CD14-positive monocyte (primary cell): ENCODE measurements around the gene KCTD5. TPM values are rescaled to one million over a fixed set of nuclear protein-coding genes. Genes with fewer than 3 reads are reported as not detected.
A peak's percentile ranks its signal among the peaks of the same experiment; 100 is the strongest.

Experiments used
- DNase-seq, 3 donors: peaks; one replicate each; pipeline ENCODE4 v3.0.0-alpha.2; 2011 to 2022
- H2AFZ ChIP-seq: 2 replicates; pipeline ENCODE4 v1.6.0; 2012; ENCODE audit warnings: mild to moderate bottlenecking, low read depth, low read length, inconsistent platforms; ENCODE audit not compliant: insufficient read depth, poor library complexity, severe bottlenecking
- H3K27ac ChIP-seq, 2 donors: 1 replicate in 1 of 2; 2 replicates in 1 of 2; pipeline ENCODE4 v1.5.1; 2012 to 2013; ENCODE audit warnings: low read length in 2 of 2, control low read depth in 1 of 2, inconsistent platforms in 1 of 2, low read depth in 1 of 2, mild to moderate bottlenecking in 1 of 2
- H3K27me3 ChIP-seq, 2 donors: one replicate each; pipeline versions ENCODE4 v1.6.0 to v1.6.1; 2011 to 2013; ENCODE audit warnings: low read length in 2 of 2; ENCODE audit not compliant: control insufficient read depth in 2 of 2, insufficient read depth in 2 of 2
- H3K36me3 ChIP-seq, 2 donors: replicated peaks in 1 of 2; 1 replicate in 1 of 2; 2 replicates in 1 of 2; pipeline versions ENCODE4 v1.5.1 to v1.6.1; 2012 to 2013; ENCODE audit warnings: low read length in 2 of 2, control low read depth in 1 of 2, inconsistent platforms in 1 of 2, mild to moderate bottlenecking in 1 of 2; ENCODE audit not compliant: insufficient read depth in 2 of 2, control insufficient read depth in 1 of 2
- H3K4me1 ChIP-seq, 2 donors: 1 replicate in 1 of 2; 2 replicates in 1 of 2; pipeline versions ENCODE4 v1.5.1 to v1.6.1; 2012 to 2013; ENCODE audit warnings: low read length in 2 of 2, control low read depth in 1 of 2, inconsistent platforms in 1 of 2, mild to moderate bottlenecking in 1 of 2, moderate library complexity in 1 of 2; ENCODE audit not compliant: insufficient read depth in 2 of 2, control insufficient read depth in 1 of 2
- H3K4me2 ChIP-seq: replicated peaks from 2 replicates; pipeline ENCODE3; 2012; ENCODE audit warnings: low read length, moderate library complexity, mild to moderate bottlenecking; ENCODE audit not compliant: poor library complexity, severe bottlenecking; ENCODE audit errors: extremely low read depth
- H3K4me3 ChIP-seq, 3 experiments: fragments of 200-600 bp in 1 of 3; sonication (generic) in 1 of 3; replicated peaks in 1 of 3; 1 replicate in 2 of 3; 2 replicates in 1 of 3; pipeline ENCODE4 v1.5.1; 2011 to 2013; ENCODE audit warnings: low read length in 3 of 3, mild to moderate bottlenecking in 3 of 3, control low read depth in 2 of 3, low read depth in 2 of 3, inconsistent platforms in 1 of 3, moderate library complexity in 1 of 3
- H3K79me2 ChIP-seq: 2 replicates; pipeline ENCODE4 v1.6.0; 2012; ENCODE audit warnings: mild to moderate bottlenecking, control low read depth, inconsistent platforms, low read length, moderate library complexity; ENCODE audit not compliant: insufficient read depth
- H3K9ac ChIP-seq: 2 replicates; pipeline ENCODE4 v1.6.0; 2017; ENCODE audit warnings: low read length, mild to moderate bottlenecking; ENCODE audit not compliant: insufficient read depth, poor library complexity, severe bottlenecking
- H3K9me3 ChIP-seq, 2 donors: replicated peaks in 1 of 2; 1 replicate in 1 of 2; 2 replicates in 1 of 2; pipeline versions ENCODE4 v1.5.1 to v1.6.1; 2012 to 2013; ENCODE audit warnings: low read length in 2 of 2, control low read depth in 1 of 2; ENCODE audit not compliant: control insufficient read depth in 1 of 2, insufficient read depth in 1 of 2
- H4K20me1 ChIP-seq: 2 replicates; pipeline ENCODE4 v1.6.0; 2012; ENCODE audit warnings: mild to moderate bottlenecking, low read length, control low read depth, moderate library complexity; ENCODE audit not compliant: insufficient read depth
- H3K27ac Mint-ChIP-seq, 7 donors: one replicate each; pipeline ENCODE4 v1.8.0; 2020; ENCODE audit warnings: mild to moderate bottlenecking in 7 of 7, mixed read lengths in 7 of 7, moderate library complexity in 6 of 7, inconsistent platforms in 2 of 7
- H3K27me3 Mint-ChIP-seq, 3 donors: one replicate each; pipeline ENCODE4 v1.8.0; 2021 to 2022; ENCODE audit warnings: low read depth in 3 of 3, mild to moderate bottlenecking in 3 of 3, mixed read lengths in 3 of 3, moderate library complexity in 3 of 3, inconsistent platforms in 1 of 3
- H3K36me3 Mint-ChIP-seq, 2 donors: one replicate each; pipeline ENCODE4 v1.8.0; 2020; ENCODE audit warnings: mixed read lengths in 2 of 2, inconsistent platforms in 1 of 2, mild to moderate bottlenecking in 1 of 2
- H3K4me1 Mint-ChIP-seq: one replicate; pipeline ENCODE4 v1.8.0; 2020; ENCODE audit warnings: mild to moderate bottlenecking, mixed read lengths
- H3K4me3 Mint-ChIP-seq, 2 donors: one replicate each; pipeline ENCODE4 v1.8.0; 2020; ENCODE audit warnings: mild to moderate bottlenecking in 2 of 2, mixed read lengths in 2 of 2, moderate library complexity in 1 of 2
- H3K9me3 Mint-ChIP-seq, 7 donors: one replicate each; pipeline ENCODE4 v1.8.0; 2020 to 2022; ENCODE audit warnings: mixed read lengths in 7 of 7, mild to moderate bottlenecking in 6 of 7, moderate library complexity in 6 of 7, inconsistent platforms in 2 of 7
- WGBS: methylation state at CpG from one replicate; pipeline ENCODE4 v1.1.5; 2013; ENCODE audit warnings: missing lambda C conversion rate; ENCODE audit not compliant: insufficient coverage; 5-methylcytosine and 5-hydroxymethylcytosine counted together
- intact Hi-C, 2 donors: fragments of 100-400 bp; cut with micrococcal nuclease; formaldehyde crosslinking; loops; one replicate each; pipeline versions ENCODE4 v1.15.0 to v1.15.1; 2023
- polyA plus RNA-seq, 3 donors: library from polyadenylated mRNA; depleted of rRNA in 1 of 3; unstranded in 2 of 3; stranded (reverse) in 1 of 3; fragments of 300-500 nt in 2 of 3; fragments of >200 nt in 1 of 3; fragmentation: Illumina TruSeq in 2 of 3; gene quantifications; 1 replicate in 2 of 3; 2 replicates in 1 of 3; pipeline ENCODE4 v1.2.3, GENCODE V29; 2012 to 2021
- TF ChIP-seq, protein P1 (sequence below): fragments of 200-600 bp; IDR thresholded peaks from one replicate; pipeline ENCODE4 v1.8.0; 2022; ENCODE audit warnings: antibody characterized with exemption, mild to moderate bottlenecking

Gene KCTD5
- polyA plus RNA-seq, 3 donors: 16.0 to 23.1 (median 21.0) TPM

- H3K36me3 ChIP-seq: no peaks in the 10 kb centered on the region
- no peak overlapping the region for H3K4me3 ChIP-seq
- Mint-ChIP-seq H3K4me3 (peak overlapping the region in 1 of 2 donors; percentile 47), H3K4me1 (peaks cover 4% of the 10 kb centered on the region), H3K36me3 (no peaks in the 10 kb centered on the region), H3K27ac (no peak overlapping the region), H3K27me3 (peaks cover 9 to 21% (median 20%) of the 10 kb centered on the region in 3 donors), H3K9me3 (peaks cover 0 to 4% (median 0%) of the 10 kb centered on the region in 7 donors)
- H3K9ac ChIP-seq: no peak overlapping the region
- H4K20me1 ChIP-seq: peaks cover 4% of the 10 kb centered on the region
- peaks cover 0 to 2% of the 10 kb centered on the region in 2 donors for H3K27me3 ChIP-seq
- TF ChIP-seq, protein P1, sequence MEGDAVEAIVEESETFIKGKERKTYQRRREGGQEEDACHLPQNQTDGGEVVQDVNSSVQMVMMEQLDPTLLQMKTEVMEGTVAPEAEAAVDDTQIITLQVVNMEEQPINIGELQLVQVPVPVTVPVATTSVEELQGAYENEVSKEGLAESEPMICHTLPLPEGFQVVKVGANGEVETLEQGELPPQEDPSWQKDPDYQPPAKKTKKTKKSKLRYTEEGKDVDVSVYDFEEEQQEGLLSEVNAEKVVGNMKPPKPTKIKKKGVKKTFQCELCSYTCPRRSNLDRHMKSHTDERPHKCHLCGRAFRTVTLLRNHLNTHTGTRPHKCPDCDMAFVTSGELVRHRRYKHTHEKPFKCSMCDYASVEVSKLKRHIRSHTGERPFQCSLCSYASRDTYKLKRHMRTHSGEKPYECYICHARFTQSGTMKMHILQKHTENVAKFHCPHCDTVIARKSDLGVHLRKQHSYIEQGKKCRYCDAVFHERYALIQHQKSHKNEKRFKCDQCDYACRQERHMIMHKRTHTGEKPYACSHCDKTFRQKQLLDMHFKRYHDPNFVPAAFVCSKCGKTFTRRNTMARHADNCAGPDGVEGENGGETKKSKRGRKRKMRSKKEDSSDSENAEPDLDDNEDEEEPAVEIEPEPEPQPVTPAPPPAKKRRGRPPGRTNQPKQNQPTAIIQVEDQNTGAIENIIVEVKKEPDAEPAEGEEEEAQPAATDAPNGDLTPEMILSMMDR: no peak
- H3K79me2 ChIP-seq: no peaks in the 10 kb centered on the region
- no peak overlapping the region for H3K27ac ChIP-seq
- WGBS: 50% methylated on average over 9 of the region's 21 CpGs
- H3K4me2 ChIP-seq: no peak overlapping the region
- intact Hi-C loops: no loop called here
- H3K4me1 ChIP-seq: peaks cover 9 to 22% of the 10 kb centered on the region in 2 donors
- no peak overlapping the region for H2AFZ ChIP-seq
- DNase-seq: no peak
- H3K9me3 ChIP-seq: no peaks in the 10 kb centered on the region
These were observed 35.3 kb downstream of the KCTD5 start for GRCh38 chr16:2717383-2718263.

- Histone ChIP-seq H2AFZ (no peak overlapping the region), H3K9ac (no peak overlapping the region), H3K27me3 (peaks cover 0 to 2% of the 10 kb centered on the region in 2 donors), H3K79me2 (no peaks in the 10 kb centered on the region), H3K27ac (no peak overlapping the region), H3K9me3 (no peaks in the 10 kb centered on the region), H4K20me1 (no peaks in the 10 kb centered on the region), H3K36me3 (no peaks in the 10 kb centered on the region), H3K4me1 (peaks cover 9 to 22% of the 10 kb centered on the region in 2 donors), H3K4me3 (no peak overlapping the region), H3K4me2 (no peak overlapping the region)
- Mint-ChIP-seq H3K36me3 (no peaks in the 10 kb centered on the region), H3K27me3 (peaks cover 9 to 22% (median 18%) of the 10 kb centered on the region in 3 donors), H3K4me1 (peaks cover 7% of the 10 kb centered on the region), H3K4me3 (no peak overlapping the region), H3K27ac (no peak overlapping the region), H3K9me3 (peaks cover 0 to 1% (median 0%) of the 10 kb centered on the region in 7 donors)
- intact Hi-C loops: loop anchor here in 1 of 2 donors (5.0 kb wide), 1 partner anchor 47 kb away; no protein-coding TSS in a partner anchor
- DNase-seq: no peak
- WGBS: 97% methylated on average over 11 of the region's 16 CpGs
- TF ChIP-seq, protein P1: no peak
These were observed 37.2 kb downstream of the KCTD5 start for GRCh38 chr16:2719328-2720063.
